HCT116 (cell line): ENCODE data around the gene ESPL1. TPM values are rescaled to one million over a fixed set of nuclear protein-coding genes. Genes with fewer than 3 reads are reported as not detected.
A peak's percentile ranks its signal among the peaks of the same experiment; 100 is the strongest.

Experiments used
- ATAC-seq: fragments of 200-7000 bp; cut with Tn5 transposase; 2 replicates; pipeline ENCODE4 v1.9.1; 2020; ENCODE audit warnings: mild to moderate bottlenecking, moderate library complexity
- BruUV-seq: library from RNA; stranded (reverse); fragments of 400-500 nt; replicated peaks from 2 replicates; lab custom pipeline; 2021; lab: Mats Ljungman, UMichigan
- CTCF ChIA-PET: fragments of 300-600 bp; sonication (Branson Sonifier 250); formaldehyde crosslinking; loops from one replicate; lab custom pipeline; 2021; ENCODE audit warnings: antibody characterized with exemption; lab: Charles Lee
- POLR2A ChIA-PET: fragments of 300-600, 350-600 bp; sonication (Branson Sonifier 250); formaldehyde crosslinking; loops from one replicate; lab custom pipeline; 2021; ENCODE audit warnings: antibody characterized with exemption; lab: Charles Lee
- RAD21 ChIA-PET, 2 experiments: fragments of 300-600 bp; sonication (Branson Sonifier 250); formaldehyde crosslinking; loops; one replicate each; lab custom pipeline; 2023; ENCODE audit warnings: low total read pairs in 2 of 2; ENCODE audit not compliant: uncharacterized antibody in 2 of 2, unreplicated experiment in 2 of 2, low non-redundant PET in 1 of 2; lab: Charles Lee
- DNase-seq: peaks from one replicate; pipeline ENCODE4 v3.0.0-alpha.2; 2010; ENCODE audit warnings: low read depth, low spot score
- H2AFZ ChIP-seq: fragments of 200-600 bp; shearing (Covaris generic), sonication (generic); 2 replicates; pipeline ENCODE4 v1.6.1; 2017; ENCODE audit warnings: low read depth, mixed run types, mixed read lengths, antibody characterized with exemption, low read length; ENCODE audit not compliant: poor library complexity, severe bottlenecking
- H3K27ac ChIP-seq: 2 replicates; pipeline ENCODE4 v1.5.1; 2012; ENCODE audit warnings: low read depth, low read length
- H3K27me3 ChIP-seq: fragments of 200-600 bp; sonication (generic); 2 replicates; pipeline ENCODE4 v1.6.1; 2016; ENCODE audit warnings: mixed run types, low read length, mixed read lengths; ENCODE audit not compliant: insufficient read depth
- H3K36me3 ChIP-seq, 2 experiments: fragments of 200-500 bp in 1 of 2; fragments of 200-600 bp in 1 of 2; sonication (Bioruptor generic) in 1 of 2; sonication (generic) in 1 of 2; 2 replicates each; pipeline versions ENCODE4 v1.5.1 to v1.6.1; 2014 to 2016; ENCODE audit warnings: low read length in 2 of 2, inconsistent platforms in 1 of 2, mixed read lengths in 1 of 2, mixed run types in 1 of 2; ENCODE audit not compliant: insufficient read depth in 2 of 2, control insufficient read depth in 1 of 2
- H3K4me1 ChIP-seq, 2 experiments: fragments of 200-600 bp in 1 of 2; sonication (generic) in 1 of 2; 2 replicates each; pipeline versions ENCODE4 v1.5.1 to v1.6.1; 2012 to 2017; ENCODE audit warnings: low read length in 2 of 2, inconsistent platforms in 1 of 2, mild to moderate bottlenecking in 1 of 2, mixed read lengths in 1 of 2, mixed run types in 1 of 2, moderate library complexity in 1 of 2; ENCODE audit not compliant: insufficient read depth in 2 of 2, control insufficient read depth in 1 of 2
- H3K4me2 ChIP-seq: fragments of 200-600 bp; sonication (generic); 2 replicates; pipeline ENCODE4 v1.6.1; 2017; ENCODE audit warnings: mixed run types, low read length, mixed read lengths
- H3K4me3 ChIP-seq, 2 experiments: fragments of 200-600 bp in 1 of 2; sonication (generic) in 1 of 2; replicated peaks in 1 of 2; 2 replicates each; pipeline ENCODE4 v1.5.1; 2011 to 2016; ENCODE audit warnings: low read length in 2 of 2, control low read depth in 1 of 2, low read depth in 1 of 2, mild to moderate bottlenecking in 1 of 2, mixed read lengths in 1 of 2, mixed run types in 1 of 2
- H3K79me2 ChIP-seq: fragments of 200-600 bp; sonication (generic); 2 replicates; pipeline ENCODE4 v1.6.1; 2017; ENCODE audit warnings: mild to moderate bottlenecking, mixed run types, low read length, moderate library complexity, mixed read lengths; ENCODE audit not compliant: insufficient read depth
- H3K9ac ChIP-seq: fragments of 200-600 bp; sonication (generic); 2 replicates; pipeline ENCODE4 v1.6.1; 2016; ENCODE audit warnings: low read length, mixed read lengths
- H3K9me2 ChIP-seq: fragments of 200-600 bp; sonication (generic), shearing (Covaris generic); 2 replicates; pipeline ENCODE4 v1.6.1; 2017; ENCODE audit warnings: mixed run types, mild to moderate bottlenecking, moderate library complexity; ENCODE audit not compliant: insufficient read depth
- H3K9me3 ChIP-seq, 2 experiments: fragments of 200-500 bp in 1 of 2; fragments of 200-600 bp in 1 of 2; sonication (Bioruptor generic) in 1 of 2; sonication (generic) in 1 of 2; 2 replicates each; pipeline ENCODE4 v1.6.1; 2014 to 2017; ENCODE audit warnings: low read length in 2 of 2, mixed read lengths in 2 of 2, inconsistent platforms in 1 of 2, low read depth in 1 of 2, mild to moderate bottlenecking in 1 of 2, mixed run types in 1 of 2, moderate library complexity in 1 of 2; ENCODE audit not compliant: control insufficient read depth in 1 of 2, insufficient read depth in 1 of 2
- H4K20me1 ChIP-seq: fragments of 200-600 bp; sonication (generic), shearing (Covaris generic); 2 replicates; pipeline ENCODE4 v1.6.1; 2017; ENCODE audit warnings: mixed run types, mild to moderate bottlenecking, moderate library complexity; ENCODE audit not compliant: insufficient read depth
- ATF3 ChIP-seq: IDR thresholded peaks from 2 replicates; pipeline ENCODE4 v1.6.1; 2012
- CBX3 ChIP-seq: IDR thresholded peaks from 2 replicates; pipeline ENCODE4 v1.6.1; 2012; ENCODE audit warnings: low read depth
- ELF1 ChIP-seq: IDR thresholded peaks from 2 replicates; pipeline ENCODE4 v1.6.1; 2012; ENCODE audit warnings: low read depth, borderline replicate concordance
- POLR2A ChIP-seq: IDR thresholded peaks from 2 replicates; pipeline ENCODE4 v1.7.0; 2011; ENCODE audit warnings: borderline replicate concordance; ENCODE audit not compliant: insufficient read depth, insufficient read length; ENCODE audit errors: extremely low read depth
- POLR2AphosphoS5 ChIP-seq: IDR thresholded peaks from 2 replicates; pipeline ENCODE4 v1.6.1; 2011; ENCODE audit warnings: mild to moderate bottlenecking, low read depth, low read length, moderate library complexity
- RAD21 ChIP-seq: IDR thresholded peaks from 2 replicates; pipeline ENCODE4 v1.6.1; 2012; ENCODE audit warnings: low read depth, mild to moderate bottlenecking
- SIN3A ChIP-seq: IDR thresholded peaks from 2 replicates; pipeline ENCODE4 v1.6.1; 2012; ENCODE audit warnings: low read depth
- SRF ChIP-seq: IDR thresholded peaks from 2 replicates; pipeline ENCODE4 v1.6.1; 2012; ENCODE audit warnings: low read depth
- YY1 ChIP-seq: IDR thresholded peaks from 2 replicates; pipeline ENCODE4 v1.6.1; 2011; ENCODE audit warnings: low read length, low read depth, moderate library complexity, mild to moderate bottlenecking; ENCODE audit not compliant: insufficient replicate concordance; ENCODE audit errors: extremely low read depth
- intact Hi-C: fragments of 100-400 bp; cut with micrococcal nuclease; formaldehyde crosslinking; loops from 2 replicates; pipeline ENCODE4 v1.10.0; 2022
- total RNA-seq: library from RNA; stranded (reverse); gene quantifications from one replicate; pipeline ENCODE4 v1.2.1, GENCODE V29; 2021; ENCODE audit not compliant: unreplicated experiment

Gene ESPL1
- total RNA-seq, 1 experiment from 2014 or later, result 50.3 TPM

GRCh38 chr12:53230108-53230845 is 37.8 kb upstream of the ESPL1 start (continued):
- TF ChIP-seq SRF (no peak), ELF1 (no peak), ATF3 (no peak)
- TF ChIP-seq, all 23 proteins: peak for 0

GRCh38 chr12:53231671-53231920 is 36.5 kb upstream of the ESPL1 start:
- no peaks in the 10 kb centered on the region for H3K9me2 ChIP-seq
- no peaks in the 10 kb centered on the region for H3K27me3 ChIP-seq
- peaks cover 54 to 85% of the 10 kb centered on the region in 2 experiments for H3K4me1 ChIP-seq
- ChIA-PET RAD21 (no interaction called here), CTCF (interaction anchor here (1.1 kb wide), 1 partner anchor 20 kb away, joined by 3 read pairs; no protein-coding TSS in a partner anchor), POLR2A (no interaction called here)
- TF ChIP-seq RAD21, result no peak
- peak; percentile 5 for ATAC-seq
- TSS peak; percentile 57 for BruUV-seq
- no peaks in the 10 kb centered on the region; the same call in 1 of the 2 replicates for H3K79me2 ChIP-seq
- H3K9me3 ChIP-seq, result no peaks in the 10 kb centered on the region
- H3K4me2 ChIP-seq, result peak overlapping the region; percentile 98
- no peaks in the 10 kb centered on the region for H3K36me3 ChIP-seq
- no peak for DNase-seq
- no peak overlapping the region for H2AFZ ChIP-seq
- no peaks in the 10 kb centered on the region for H4K20me1 ChIP-seq
- H3K4me3 ChIP-seq, result peak overlapping the region; percentile 57 to 76
- peak overlapping the region; percentile 79 for H3K9ac ChIP-seq
- intact Hi-C loops, result no loop called here
- peak overlapping the region; percentile 89 for H3K27ac ChIP-seq

- H3K9me3 ChIP-seq, result no peaks in the 10 kb centered on the region
- peak within 1 kb of the TSS; percentile 89 for H3K27ac ChIP-seq
- no peaks in the 10 kb centered on the region for H3K9me2 ChIP-seq
- H3K27me3 ChIP-seq, result no peaks in the 10 kb centered on the region
- BruUV-seq, result no TSS peak
- H4K20me1 ChIP-seq, result no peaks in the 10 kb centered on the region
- peak within 1 kb of the TSS; percentile 75 for H2AFZ ChIP-seq
- H3K9ac ChIP-seq, result peak within 1 kb of the TSS; percentile 79
- peak within 1 kb of the TSS; percentile 98 for H3K4me2 ChIP-seq
- H3K4me3 ChIP-seq, result peak within 1 kb of the TSS; percentile 57 to 76
- H3K4me1 ChIP-seq, result peaks cover 55 to 86% of the 10 kb centered on the region in 2 experiments
- RAD21 ChIA-PET, result no interaction called here
- no peaks in the 10 kb centered on the region for H3K36me3 ChIP-seq
- TF ChIP-seq SRF, result no peak
- no peak for TF ChIP-seq CBX3
- TF ChIP-seq POLR2A, result no peak
- no peak for TF ChIP-seq SIN3A
- TF ChIP-seq POLR2AphosphoS5, result peak; percentile 56
- TF ChIP-seq ELF1, result no peak
- peak; percentile 36 for TF ChIP-seq YY1
- DNase-seq (no peak), ATAC-seq (peak; percentile 76)
- intact Hi-C loops, result loop anchor here (2.0 kb wide), 1 partner anchor 21 kb away; a partner anchor contains a TSS
- POLR2A ChIA-PET, result no interaction called here
- no peaks in the 10 kb centered on the region; the same call in 1 of the 2 replicates for H3K79me2 ChIP-seq
- CTCF ChIA-PET, result interaction anchor here (1.1 kb wide), 1 partner anchor 20 kb away, joined by 3 read pairs; no protein-coding TSS in a partner anchor
Observed at GRCh38 chr12:53231921-53232645, 36.0 kb upstream of the ESPL1 start, which contains the start of gene RARG. RARG (minus strand) TSS chr12:53232209; CDS start chr12:53227545, 4,664 bp downstream.
